ENCODE measurements around the gene CD300LD.

DNA sequence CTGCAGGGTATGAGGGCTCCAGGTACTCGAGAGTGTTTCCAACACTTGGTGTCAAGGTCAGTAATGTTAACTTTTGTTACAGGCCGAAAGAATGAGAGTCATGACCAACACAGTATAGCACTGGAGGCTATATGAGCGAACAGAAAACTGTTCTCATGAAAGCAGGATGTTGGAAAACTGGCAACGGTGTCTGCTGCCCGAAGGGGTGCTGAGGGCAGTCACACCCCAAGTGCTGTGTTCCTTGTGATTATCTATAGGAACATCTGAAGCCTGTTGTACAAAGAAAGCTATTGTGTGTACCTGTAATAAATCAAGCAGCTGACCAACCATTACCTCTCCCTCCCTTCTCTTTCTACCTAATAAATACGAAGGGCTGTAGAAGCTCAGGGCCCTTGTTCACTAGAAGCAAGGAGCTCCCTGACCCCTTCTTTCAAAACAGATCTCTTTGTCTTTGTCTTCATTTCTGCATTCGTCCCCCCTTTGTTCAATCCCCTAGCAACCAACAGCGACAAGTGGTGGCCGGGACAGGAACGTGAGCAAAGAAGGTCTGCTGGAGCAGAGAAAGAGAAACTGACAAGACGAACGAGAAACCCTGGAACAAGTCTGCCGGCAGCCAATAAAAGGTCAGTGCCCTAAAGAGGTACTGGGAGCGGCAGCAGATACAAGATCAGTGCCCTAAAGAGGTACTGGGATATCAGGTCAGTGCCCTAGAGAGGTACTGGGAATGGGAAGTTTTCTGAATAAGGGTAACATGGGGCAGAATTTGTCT, 7.6 kb downstream of the CD300LD start:
- TF ChIP-seq, protein P1, sequence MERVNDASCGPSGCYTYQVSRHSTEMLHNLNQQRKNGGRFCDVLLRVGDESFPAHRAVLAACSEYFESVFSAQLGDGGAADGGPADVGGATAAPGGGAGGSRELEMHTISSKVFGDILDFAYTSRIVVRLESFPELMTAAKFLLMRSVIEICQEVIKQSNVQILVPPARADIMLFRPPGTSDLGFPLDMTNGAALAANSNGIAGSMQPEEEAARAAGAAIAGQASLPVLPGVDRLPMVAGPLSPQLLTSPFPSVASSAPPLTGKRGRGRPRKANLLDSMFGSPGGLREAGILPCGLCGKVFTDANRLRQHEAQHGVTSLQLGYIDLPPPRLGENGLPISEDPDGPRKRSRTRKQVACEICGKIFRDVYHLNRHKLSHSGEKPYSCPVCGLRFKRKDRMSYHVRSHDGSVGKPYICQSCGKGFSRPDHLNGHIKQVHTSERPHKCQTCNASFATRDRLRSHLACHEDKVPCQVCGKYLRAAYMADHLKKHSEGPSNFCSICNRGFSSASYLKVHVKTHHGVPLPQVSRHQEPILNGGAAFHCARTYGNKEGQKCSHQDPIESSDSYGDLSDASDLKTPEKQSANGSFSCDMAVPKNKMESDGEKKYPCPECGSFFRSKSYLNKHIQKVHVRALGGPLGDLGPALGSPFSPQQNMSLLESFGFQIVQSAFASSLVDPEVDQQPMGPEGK (CRISPR knock-in tag; IDR thresholded peaks at IDR 0.05; ENCODE audit: borderline replicate concordance): no peak
- TF ChIP-seq TSHZ2 (CRISPR knock-in tag; IDR thresholded peaks at IDR 0.05) (no peak), ARNTL (CRISPR knock-in tag; IDR thresholded peaks at IDR 0.05; ENCODE audit: borderline replicate concordance, low read depth) (no peak), ZFP30 (CRISPR knock-in tag; IDR thresholded peaks at IDR 0.05) (no peak), CSRNP3 (CRISPR knock-in tag; IDR thresholded peaks at IDR 0.05) (no peak), PPARA (CRISPR knock-in tag; IDR thresholded peaks at IDR 0.05; ENCODE audit: borderline replicate concordance) (no peak), BACH2 (CRISPR knock-in tag; IDR thresholded peaks at IDR 0.05; ENCODE audit: borderline replicate concordance) (no peak), ZFP3 (CRISPR knock-in tag; IDR thresholded peaks at IDR 0.05) (no peak), ZNF70 (CRISPR knock-in tag; IDR thresholded peaks at IDR 0.05) (no peak), ESRRG (CRISPR knock-in tag; IDR thresholded peaks at IDR 0.05) (no peak), RARB (CRISPR knock-in tag; IDR thresholded peaks at IDR 0.05) (no peak), OSR1 (CRISPR knock-in tag; IDR thresholded peaks at IDR 0.05) (no peak), TCF4 (CRISPR knock-in tag; IDR thresholded peaks at IDR 0.05; ENCODE audit: borderline replicate concordance) (no peak)
- TF ChIP-seq, protein P2, sequence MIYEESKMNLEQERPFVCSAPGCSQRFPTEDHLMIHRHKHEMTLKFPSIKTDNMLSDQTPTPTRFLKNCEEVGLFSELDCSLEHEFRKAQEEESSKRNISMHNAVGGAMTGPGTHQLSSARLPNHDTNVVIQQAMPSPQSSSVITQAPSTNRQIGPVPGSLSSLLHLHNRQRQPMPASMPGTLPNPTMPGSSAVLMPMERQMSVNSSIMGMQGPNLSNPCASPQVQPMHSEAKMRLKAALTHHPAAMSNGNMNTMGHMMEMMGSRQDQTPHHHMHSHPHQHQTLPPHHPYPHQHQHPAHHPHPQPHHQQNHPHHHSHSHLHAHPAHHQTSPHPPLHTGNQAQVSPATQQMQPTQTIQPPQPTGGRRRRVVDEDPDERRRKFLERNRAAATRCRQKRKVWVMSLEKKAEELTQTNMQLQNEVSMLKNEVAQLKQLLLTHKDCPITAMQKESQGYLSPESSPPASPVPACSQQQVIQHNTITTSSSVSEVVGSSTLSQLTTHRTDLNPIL (CRISPR knock-in tag; IDR thresholded peaks at IDR 0.05; ENCODE audit: low read depth): no peak
